GM23248 (cell line): ENCODE measurements around the gene ANGPT4. TPM values are rescaled to one million over a fixed set of nuclear protein-coding genes. Genes with fewer than 3 reads are reported as not detected.

Experiments
- DNase-seq: peaks from one replicate; pipeline ENCODE4 v3.0.0-alpha.2; 2015
- H2AFZ ChIP-seq: fragments of 200-600 bp; sonication (generic); 2 replicates; pipeline ENCODE4 v1.6.1; 2016; ENCODE audit warnings: antibody characterized with exemption
- H3F3A ChIP-seq: fragments of 200-600 bp; sonication (generic); 2 replicates; pipeline ENCODE4 v1.6.1; 2016; ENCODE audit warnings: mild to moderate bottlenecking, antibody characterized with exemption, mixed run types; ENCODE audit not compliant: insufficient read depth
- H3K27ac ChIP-seq: fragments of 200-600 bp; sonication (generic); 2 replicates; pipeline ENCODE4 v1.5.1; 2016; ENCODE audit warnings: mild to moderate bottlenecking
- H3K27me3 ChIP-seq: fragments of 200-600 bp; sonication (generic); replicated peaks from 2 replicates; pipeline ENCODE4 v1.6.1; 2016; ENCODE audit warnings: mild to moderate bottlenecking; ENCODE audit not compliant: insufficient read depth
- H3K36me3 ChIP-seq: fragments of 200-600 bp; sonication (generic); 2 replicates; pipeline ENCODE4 v1.6.1; 2016; ENCODE audit warnings: low read depth, mild to moderate bottlenecking
- H3K4me1 ChIP-seq: fragments of 200-600 bp; sonication (generic); 2 replicates; pipeline ENCODE4 v1.6.1; 2016; ENCODE audit warnings: mild to moderate bottlenecking; ENCODE audit not compliant: insufficient read depth
- H3K4me2 ChIP-seq: fragments of 200-600 bp; sonication (generic); one replicate; pipeline ENCODE4 v1.6.1; 2016; ENCODE audit warnings: mild to moderate bottlenecking; ENCODE audit not compliant: unreplicated experiment
- H3K4me3 ChIP-seq: fragments of 200-600 bp; sonication (generic); 2 replicates; pipeline ENCODE4 v1.5.1; 2016; ENCODE audit warnings: mild to moderate bottlenecking
- H3K79me2 ChIP-seq: fragments of 200-600 bp; sonication (generic); 2 replicates; pipeline ENCODE4 v1.6.1; 2016; ENCODE audit warnings: mild to moderate bottlenecking; ENCODE audit not compliant: insufficient read depth
- H3K9ac ChIP-seq: fragments of 200-600 bp; sonication (generic); 2 replicates; pipeline ENCODE4 v1.6.1; 2016; ENCODE audit warnings: mild to moderate bottlenecking
- H3K9me2 ChIP-seq: fragments of 200-600 bp; sonication (generic); 2 replicates; pipeline ENCODE4 v1.6.1; 2016; ENCODE audit warnings: mixed run types, mild to moderate bottlenecking, moderate library complexity; ENCODE audit not compliant: insufficient read depth
- H3K9me3 ChIP-seq: fragments of 200-600 bp; sonication (generic); one replicate; pipeline ENCODE4 v1.6.1; 2017; ENCODE audit warnings: low read depth
- H4K20me1 ChIP-seq: fragments of 200-600 bp; sonication (generic); 2 replicates; pipeline ENCODE4 v1.6.0; 2016; ENCODE audit not compliant: insufficient read depth
- EZH2 ChIP-seq: fragments of 200-600 bp; sonication (generic); IDR thresholded peaks from 2 replicates; pipeline ENCODE4 v1.6.1; 2018; ENCODE audit warnings: antibody characterized with exemption, mild to moderate bottlenecking; ENCODE audit not compliant: insufficient read depth, poor library complexity, severe bottlenecking
- EZH2phosphoT487 ChIP-seq: fragments of 200-600 bp; sonication (generic); IDR thresholded peaks from 2 replicates; pipeline ENCODE4 v1.6.1; 2018; ENCODE audit warnings: antibody characterized with exemption, moderate library complexity, mild to moderate bottlenecking, low read depth; ENCODE audit not compliant: insufficient read depth
- WGBS, 2 experiments: methylation state at CpG; one replicate each; pipeline ENCODE4 v1.1.6; 2015 to 2017; ENCODE audit warnings: low lambda C conversion rate in 2 of 2, low coverage in 1 of 2; ENCODE audit errors: missing lambda C conversion rate in 2 of 2; 5-methylcytosine and 5-hydroxymethylcytosine counted together
- in situ Hi-C: fragments of 300-500 bp; cut with MboI; formaldehyde crosslinking; loops from 2 replicates; pipeline ENCODE4 v1.15.0; 2020
- polyA plus RNA-seq: library from polyadenylated mRNA; unstranded; fragments of >200 nt; fragmentation: Nextera tagmentation; extraction: Ambion mirVana; gene quantifications from 2 replicates; pipeline ENCODE4 v1.2.1, GENCODE V29; 2016
- total RNA-seq: library from RNA; depleted of rRNA; stranded (reverse); fragments of >200 nt; shearing (Covaris generic); gene quantifications from 2 replicates; pipeline ENCODE4 v1.2.3, GENCODE V29; 2014

ANGPT4 gene
- total and polyA plus RNA-seq, 2 experiments from 2014 or later = not detected

DNA sequence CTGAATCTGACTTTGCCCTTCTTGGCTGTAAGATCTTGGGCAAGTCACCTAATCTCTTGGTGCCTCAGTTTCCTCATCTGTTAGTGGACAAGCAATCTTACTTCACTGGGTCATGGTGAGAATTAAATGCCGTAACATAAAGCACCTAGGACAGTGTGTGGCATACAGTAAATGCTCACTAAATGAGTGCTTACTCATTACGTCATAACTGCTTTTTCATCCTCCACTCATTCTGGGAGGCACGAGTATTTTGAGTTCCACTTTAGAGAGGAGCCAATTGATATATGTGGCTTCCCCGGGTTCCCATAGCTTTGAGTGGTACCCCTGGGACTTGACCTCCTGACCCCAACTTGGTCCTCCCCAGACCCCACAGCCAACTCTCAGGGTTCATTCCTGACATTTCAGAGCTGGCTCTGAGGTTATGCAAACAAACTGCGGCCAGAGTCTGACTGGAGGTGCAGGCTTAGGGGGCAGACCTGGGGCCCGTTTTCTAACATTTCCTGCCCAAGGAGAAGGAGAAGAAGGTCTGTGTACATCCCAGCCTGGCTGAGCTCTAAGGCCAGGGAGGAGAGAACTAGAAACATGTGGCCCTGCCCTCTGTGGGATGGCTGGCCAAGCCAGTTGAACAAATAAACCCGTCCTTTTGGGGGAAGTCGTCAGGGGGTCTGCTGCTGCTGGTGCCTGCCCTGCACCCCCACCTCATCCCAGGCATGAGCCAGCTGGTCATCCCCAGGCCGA is 5.8 kb downstream of the ANGPT4 start:
- Histone ChIP-seq H4K20me1 (no peaks in the 10 kb centered on the region), H3K27me3 (no peaks in the 10 kb centered on the region; the same call in 1 of the 2 replicates), H2AFZ (no peak overlapping the region), H3K9me2 (no peaks in the 10 kb centered on the region), H3K79me2 (no peaks in the 10 kb centered on the region), H3K4me2 (no peak overlapping the region), H3K4me3 (no peak overlapping the region), H3F3A (no peaks in the 10 kb centered on the region), H3K36me3 (no peaks in the 10 kb centered on the region), H3K9ac (no peak overlapping the region), H3K4me1 (peaks cover 10% of the 10 kb centered on the region; the same call in 1 of the 2 replicates), H3K27ac (peak overlapping the region; percentile 27; the same call in 1 of the 2 replicates), H3K9me3 (no peaks in the 10 kb centered on the region)
- TF ChIP-seq EZH2phosphoT487 = no peak
- no peak for TF ChIP-seq EZH2
- in situ Hi-C loops = no loop called here
- 24 to 25% methylated on average over 9 of the region's 9 CpGs for WGBS, 2 experiments
- peak; percentile 29 for DNase-seq

DNA sequence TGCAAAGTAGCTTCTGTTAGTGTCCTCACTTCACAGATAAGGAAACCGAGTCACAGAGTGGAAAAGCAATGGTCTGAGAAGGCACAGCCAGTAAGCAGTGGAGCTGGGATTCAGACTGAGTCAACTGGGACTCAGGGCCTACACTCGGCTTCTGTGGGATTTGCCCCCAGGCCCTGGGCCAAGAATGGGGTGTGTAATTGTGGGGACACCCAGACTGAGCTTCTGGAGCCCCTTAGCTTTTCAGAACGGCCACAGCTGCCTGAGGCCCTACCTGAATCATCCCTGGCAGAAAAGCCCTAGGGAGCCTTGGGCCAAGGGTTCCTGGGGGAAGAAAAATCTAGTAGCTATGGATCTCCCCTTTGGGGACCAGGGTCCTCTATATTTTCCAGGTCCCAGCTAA is 6.5 kb downstream of the ANGPT4 start:
- H3K79me2 ChIP-seq = no peaks in the 10 kb centered on the region
- no peaks in the 10 kb centered on the region for H4K20me1 ChIP-seq
- no peak overlapping the region for H3K4me3 ChIP-seq
- no peaks in the 10 kb centered on the region; the same call in 1 of the 2 replicates for H3K27me3 ChIP-seq
- H3K9me2 ChIP-seq = no peaks in the 10 kb centered on the region
- H3K9ac ChIP-seq = no peak overlapping the region
- no peak overlapping the region for H2AFZ ChIP-seq
- no peaks in the 10 kb centered on the region for H3K36me3 ChIP-seq
- no peak overlapping the region for H3K4me2 ChIP-seq
- 41 to 47% methylated on average over 3 of the region's 3 CpGs for WGBS, 2 experiments
- H3K9me3 ChIP-seq = no peaks in the 10 kb centered on the region
- in situ Hi-C loops = no loop called here
- H3K27ac ChIP-seq = no peak overlapping the region
- DNase-seq = no peak
- H3K4me1 ChIP-seq = peaks cover 10% of the 10 kb centered on the region; the same call in 1 of the 2 replicates
- H3F3A ChIP-seq = no peaks in the 10 kb centered on the region
- TF ChIP-seq EZH2 = no peak
- TF ChIP-seq EZH2phosphoT487 = no peak

DNA sequence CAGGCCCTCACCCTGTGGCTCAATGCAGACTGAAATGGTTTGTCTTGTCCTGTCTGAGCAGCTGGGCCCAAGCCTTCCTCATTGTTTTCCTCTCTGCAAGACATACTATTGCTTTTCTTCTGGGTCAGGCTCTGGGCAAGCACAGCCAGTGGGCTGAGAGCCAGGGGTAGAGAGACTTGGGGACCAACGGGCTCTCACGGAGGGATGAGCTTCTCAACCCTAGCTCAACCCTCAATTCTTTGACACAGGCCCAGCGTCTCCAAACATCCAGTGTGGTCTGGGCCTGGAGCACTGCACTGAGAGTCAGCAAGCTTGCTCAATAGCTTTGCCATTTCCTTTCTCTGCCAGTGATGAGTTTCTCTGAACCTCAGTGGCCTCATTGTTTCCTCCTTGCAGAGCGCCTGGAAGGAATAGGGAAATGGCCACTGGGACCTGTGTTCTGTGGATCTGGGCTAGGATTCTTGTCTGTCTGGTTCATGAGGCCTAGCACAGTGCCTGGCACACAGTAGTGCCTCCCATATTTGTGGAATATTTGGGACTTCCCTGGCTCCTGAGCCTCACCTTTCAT is 9.3 kb downstream of the ANGPT4 start:
- H3K9me3 ChIP-seq = no peaks in the 10 kb centered on the region
- TF ChIP-seq EZH2phosphoT487 (no peak), EZH2 (no peak)
- H3K9ac ChIP-seq = no peak overlapping the region
- H3K27ac ChIP-seq = no peak overlapping the region
- no peak overlapping the region for H3K4me3 ChIP-seq
- no peaks in the 10 kb centered on the region for H3K79me2 ChIP-seq
- no peaks in the 10 kb centered on the region for H3K9me2 ChIP-seq
- peaks cover 10% of the 10 kb centered on the region; the same call in 1 of the 2 replicates for H3K4me1 ChIP-seq
- no peaks in the 10 kb centered on the region for H3K36me3 ChIP-seq
- in situ Hi-C loops = no loop called here
- no peak overlapping the region for H3K4me2 ChIP-seq
- WGBS, 2 experiments = 70 to 71% methylated on average over 4 of the region's 4 CpGs
- no peaks in the 10 kb centered on the region for H4K20me1 ChIP-seq
- no peaks in the 10 kb centered on the region for H3K27me3 ChIP-seq
- no peak for DNase-seq
- no peaks in the 10 kb centered on the region for H3F3A ChIP-seq
- no peak overlapping the region for H2AFZ ChIP-seq

DNA sequence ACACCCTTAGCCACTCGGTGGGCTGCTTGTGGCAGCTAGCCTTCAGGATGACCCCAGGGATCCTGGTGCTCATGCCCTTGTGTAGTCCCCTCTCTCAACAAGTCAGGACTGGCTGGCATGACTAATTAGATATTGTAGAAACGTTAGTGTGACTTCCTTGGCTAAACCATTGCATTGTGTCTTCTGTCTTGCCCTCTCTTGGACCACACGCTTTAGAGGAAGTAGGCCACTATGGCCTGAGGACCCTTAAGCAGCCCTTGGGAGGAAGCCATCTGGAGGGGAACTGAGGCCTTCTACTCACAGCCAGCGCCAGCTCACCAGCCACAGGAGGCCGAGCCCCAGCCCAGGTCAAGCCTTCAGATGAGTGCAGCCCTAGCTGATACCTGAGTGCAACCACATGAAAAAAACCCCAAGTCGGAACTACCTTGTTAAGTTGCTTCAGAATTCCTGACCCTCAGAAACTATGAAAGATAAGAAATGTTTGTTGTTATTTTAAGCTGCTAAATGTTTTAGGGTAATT is 10.1 kb downstream of the ANGPT4 start:
- H3K27ac ChIP-seq = no peak overlapping the region
- H4K20me1 ChIP-seq = no peaks in the 10 kb centered on the region
- in situ Hi-C loops = no loop called here
- H3K4me1 ChIP-seq = peaks cover 9% of the 10 kb centered on the region; the same call in 1 of the 2 replicates
- H3F3A ChIP-seq = no peaks in the 10 kb centered on the region
- H3K4me3 ChIP-seq = no peak overlapping the region
- no peak overlapping the region for H2AFZ ChIP-seq
- no peaks in the 10 kb centered on the region for H3K27me3 ChIP-seq
- no peaks in the 10 kb centered on the region for H3K79me2 ChIP-seq
- H3K36me3 ChIP-seq = no peaks in the 10 kb centered on the region
- WGBS, 2 experiments = 60 to 65% methylated on average over 6 of the region's 6 CpGs
- no peak for DNase-seq
- H3K4me2 ChIP-seq = no peak overlapping the region
- no peak overlapping the region for H3K9ac ChIP-seq
- H3K9me3 ChIP-seq = no peaks in the 10 kb centered on the region
- H3K9me2 ChIP-seq = no peaks in the 10 kb centered on the region
- TF ChIP-seq EZH2 (no peak), EZH2phosphoT487 (no peak)
